K562 (cell line): ENCODE measurements around the gene CBFA2T3. TPM values are rescaled to one million over a fixed set of nuclear protein-coding genes. Genes with fewer than 3 reads are reported as not detected.

Experiments used
- CBX3 ChIP-seq, 2 experiments: IDR thresholded peaks; 1 replicate in 1 of 2; 2 replicates in 1 of 2; pipeline ENCODE4 v1.6.1; 2012; ENCODE audit warnings: inconsistent platforms in 2 of 2, low read length in 2 of 2, borderline replicate concordance in 1 of 2, control low read depth in 1 of 2
- HNRNPH1 ChIP-seq: fragments of 200-400 bp; formaldehyde crosslinking; optimal IDR thresholded peaks from 2 replicates; pipeline ENCODE3; 2017; ENCODE audit warnings: low read depth, mild to moderate bottlenecking, low read length, moderate library complexity
- PCBP1 ChIP-seq: fragments of 200-400 bp; formaldehyde crosslinking; IDR thresholded peaks from 2 replicates; pipeline ENCODE4 v1.6.1; 2018; ENCODE audit warnings: mild to moderate bottlenecking, low read depth, low read length; ENCODE audit not compliant: poor library complexity, severe bottlenecking
- SMARCE1 ChIP-seq: fragments of 450-650 bp; IDR thresholded peaks from 2 replicates; pipeline ENCODE4 v1.7.1; 2016; ENCODE audit warnings: mild to moderate bottlenecking
- TEAD2 ChIP-seq: fragments of 450-650 bp; IDR thresholded peaks from 2 replicates; pipeline ENCODE4 v1.6.1; 2016; ENCODE audit warnings: missing genetic modification characterization, control low read depth, missing compliant biosample characterization
- polyA plus RNA-seq, 8 experiments: library from polyadenylated mRNA; depleted of rRNA in 4 of 8; stranded (reverse) in 5 of 8; unstranded in 3 of 8; fragments of >200 nt; fragmentation: Nextera tagmentation in 2 of 8; fragmentation: Illumina TruSeq in 1 of 8; extraction: Ambion mirVana in 2 of 8; extraction: Trizol in 1 of 8; gene quantifications; 2 replicates each; pipeline versions ENCODE4 v1.2.1 to v1.2.3, GENCODE V29; 2011 to 2014; ENCODE audit warnings: inconsistent platforms in 1 of 8, missing spikeins in 1 of 8
- total RNA-seq, 7 experiments: library from RNA; depleted of rRNA in 6 of 7; stranded (reverse); fragments of >200 nt in 6 of 7; fragmentation: Illumina TruSeq in 2 of 7; extraction: Trizol in 2 of 7; gene quantifications; 2 replicates each; pipeline versions ENCODE4 v1.2.1 to v1.2.3, GENCODE V29; 2011 to 2021; ENCODE audit warnings: low replicate concordance in 1 of 7
- TF ChIP-seq, protein P1 (sequence below): fragments of 450-650 bp; formaldehyde crosslinking; IDR thresholded peaks from 2 replicates; pipeline ENCODE4 v1.4.0; 2022; ENCODE audit warnings: missing genetic modification characterization
- TF ChIP-seq, protein P2 (sequence below): fragments of 250-450 bp; sonication (Bioruptor Pico); IDR thresholded peaks from 2 replicates; pipeline ENCODE4 v1.8.0; 2022; ENCODE audit warnings: inconsistent platforms, mild to moderate bottlenecking, moderate library complexity, borderline replicate concordance
- TF ChIP-seq, protein P3 (sequence below): fragments of 200-400 bp; formaldehyde crosslinking; IDR thresholded peaks from 2 replicates; pipeline ENCODE4 v1.6.1; 2017; ENCODE audit warnings: mild to moderate bottlenecking, low read depth, low read length, moderate library complexity
- TF ChIP-seq, protein P4 (sequence below): sonication (generic); formaldehyde crosslinking; IDR thresholded peaks from 2 replicates; pipeline ENCODE4 v1.8.1; 2023; ENCODE audit warnings: mild to moderate bottlenecking, missing genetic modification reagents
- TF ChIP-seq, protein P5 (sequence below), 2 experiments: fragments of 450-650 bp; formaldehyde crosslinking in 1 of 2; IDR thresholded peaks; 2 replicates each; pipeline versions ENCODE4 v1.4.0 to v1.6.1; 2014 to 2020; ENCODE audit warnings: mild to moderate bottlenecking in 2 of 2, borderline replicate concordance in 1 of 2, low read depth in 1 of 2

CBFA2T3 gene
- total and polyA plus RNA-seq, 9 of the 15 experiments (the other 6 are each of a cell fraction or from before 2014, with no cell fraction given) = 2.3 to 145 (median 6.7) TPM

DNA sequence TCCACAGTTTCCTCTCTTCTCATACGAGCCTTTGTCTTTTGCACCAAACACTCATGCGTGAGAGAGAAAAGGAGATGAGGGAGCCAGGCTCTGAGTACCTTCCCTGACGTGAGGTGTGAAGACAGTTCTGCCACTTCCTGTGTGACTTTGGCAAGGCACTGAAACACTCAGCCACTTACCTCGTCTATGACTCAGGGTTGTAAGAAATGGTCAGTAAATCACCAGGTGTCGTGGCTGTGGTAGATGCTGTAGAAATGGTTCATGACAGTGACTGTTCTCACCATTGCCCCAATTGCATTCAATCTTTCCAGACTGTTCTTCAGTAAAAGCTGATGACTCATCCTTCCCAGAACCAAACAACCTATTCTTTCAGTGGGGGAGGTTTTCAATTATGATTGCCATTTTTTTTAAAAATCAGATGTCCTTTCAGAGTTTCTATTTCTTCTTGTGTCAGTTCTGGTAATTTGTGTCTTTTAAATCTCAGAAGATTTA, 49.2 kb upstream of the CBFA2T3 start (continued):
- TF ChIP-seq, protein P1, sequence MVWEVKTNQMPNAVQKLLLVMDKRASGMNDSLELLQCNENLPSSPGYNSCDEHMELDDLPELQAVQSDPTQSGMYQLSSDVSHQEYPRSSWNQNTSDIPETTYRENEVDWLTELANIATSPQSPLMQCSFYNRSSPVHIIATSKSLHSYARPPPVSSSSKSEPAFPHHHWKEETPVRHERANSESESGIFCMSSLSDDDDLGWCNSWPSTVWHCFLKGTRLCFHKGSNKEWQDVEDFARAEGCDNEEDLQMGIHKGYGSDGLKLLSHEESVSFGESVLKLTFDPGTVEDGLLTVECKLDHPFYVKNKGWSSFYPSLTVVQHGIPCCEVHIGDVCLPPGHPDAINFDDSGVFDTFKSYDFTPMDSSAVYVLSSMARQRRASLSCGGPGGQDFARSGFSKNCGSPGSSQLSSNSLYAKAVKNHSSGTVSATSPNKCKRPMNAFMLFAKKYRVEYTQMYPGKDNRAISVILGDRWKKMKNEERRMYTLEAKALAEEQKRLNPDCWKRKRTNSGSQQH (CRISPR knock-in tag) = no peak
- TF ChIP-seq, protein P2, sequence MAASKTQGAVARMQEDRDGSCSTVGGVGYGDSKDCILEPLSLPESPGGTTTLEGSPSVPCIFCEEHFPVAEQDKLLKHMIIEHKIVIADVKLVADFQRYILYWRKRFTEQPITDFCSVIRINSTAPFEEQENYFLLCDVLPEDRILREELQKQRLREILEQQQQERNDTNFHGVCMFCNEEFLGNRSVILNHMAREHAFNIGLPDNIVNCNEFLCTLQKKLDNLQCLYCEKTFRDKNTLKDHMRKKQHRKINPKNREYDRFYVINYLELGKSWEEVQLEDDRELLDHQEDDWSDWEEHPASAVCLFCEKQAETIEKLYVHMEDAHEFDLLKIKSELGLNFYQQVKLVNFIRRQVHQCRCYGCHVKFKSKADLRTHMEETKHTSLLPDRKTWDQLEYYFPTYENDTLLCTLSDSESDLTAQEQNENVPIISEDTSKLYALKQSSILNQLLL = no peak
- TF ChIP-seq, protein P3, sequence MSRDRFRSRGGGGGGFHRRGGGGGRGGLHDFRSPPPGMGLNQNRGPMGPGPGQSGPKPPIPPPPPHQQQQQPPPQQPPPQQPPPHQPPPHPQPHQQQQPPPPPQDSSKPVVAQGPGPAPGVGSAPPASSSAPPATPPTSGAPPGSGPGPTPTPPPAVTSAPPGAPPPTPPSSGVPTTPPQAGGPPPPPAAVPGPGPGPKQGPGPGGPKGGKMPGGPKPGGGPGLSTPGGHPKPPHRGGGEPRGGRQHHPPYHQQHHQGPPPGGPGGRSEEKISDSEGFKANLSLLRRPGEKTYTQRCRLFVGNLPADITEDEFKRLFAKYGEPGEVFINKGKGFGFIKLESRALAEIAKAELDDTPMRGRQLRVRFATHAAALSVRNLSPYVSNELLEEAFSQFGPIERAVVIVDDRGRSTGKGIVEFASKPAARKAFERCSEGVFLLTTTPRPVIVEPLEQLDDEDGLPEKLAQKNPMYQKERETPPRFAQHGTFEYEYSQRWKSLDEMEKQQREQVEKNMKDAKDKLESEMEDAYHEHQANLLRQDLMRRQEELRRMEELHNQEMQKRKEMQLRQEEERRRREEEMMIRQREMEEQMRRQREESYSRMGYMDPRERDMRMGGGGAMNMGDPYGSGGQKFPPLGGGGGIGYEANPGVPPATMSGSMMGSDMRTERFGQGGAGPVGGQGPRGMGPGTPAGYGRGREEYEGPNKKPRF = no peak
- TF ChIP-seq TEAD2 (tag) = no peak
- peak in 1 of 2 experiments; percentile 47; a peak in 1 of 3 replicates for TF ChIP-seq CBX3 (IDR thresholded peaks at IDR 0.05; ENCODE audit: borderline replicate concordance in 1 of 2, low read length in 2 of 2)
- TF ChIP-seq, protein P4, sequence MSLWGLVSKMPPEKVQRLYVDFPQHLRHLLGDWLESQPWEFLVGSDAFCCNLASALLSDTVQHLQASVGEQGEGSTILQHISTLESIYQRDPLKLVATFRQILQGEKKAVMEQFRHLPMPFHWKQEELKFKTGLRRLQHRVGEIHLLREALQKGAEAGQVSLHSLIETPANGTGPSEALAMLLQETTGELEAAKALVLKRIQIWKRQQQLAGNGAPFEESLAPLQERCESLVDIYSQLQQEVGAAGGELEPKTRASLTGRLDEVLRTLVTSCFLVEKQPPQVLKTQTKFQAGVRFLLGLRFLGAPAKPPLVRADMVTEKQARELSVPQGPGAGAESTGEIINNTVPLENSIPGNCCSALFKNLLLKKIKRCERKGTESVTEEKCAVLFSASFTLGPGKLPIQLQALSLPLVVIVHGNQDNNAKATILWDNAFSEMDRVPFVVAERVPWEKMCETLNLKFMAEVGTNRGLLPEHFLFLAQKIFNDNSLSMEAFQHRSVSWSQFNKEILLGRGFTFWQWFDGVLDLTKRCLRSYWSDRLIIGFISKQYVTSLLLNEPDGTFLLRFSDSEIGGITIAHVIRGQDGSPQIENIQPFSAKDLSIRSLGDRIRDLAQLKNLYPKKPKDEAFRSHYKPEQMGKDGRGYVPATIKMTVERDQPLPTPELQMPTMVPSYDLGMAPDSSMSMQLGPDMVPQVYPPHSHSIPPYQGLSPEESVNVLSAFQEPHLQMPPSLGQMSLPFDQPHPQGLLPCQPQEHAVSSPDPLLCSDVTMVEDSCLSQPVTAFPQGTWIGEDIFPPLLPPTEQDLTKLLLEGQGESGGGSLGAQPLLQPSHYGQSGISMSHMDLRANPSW (CRISPR knock-in tag) = no peak
- TF ChIP-seq, protein P5, sequence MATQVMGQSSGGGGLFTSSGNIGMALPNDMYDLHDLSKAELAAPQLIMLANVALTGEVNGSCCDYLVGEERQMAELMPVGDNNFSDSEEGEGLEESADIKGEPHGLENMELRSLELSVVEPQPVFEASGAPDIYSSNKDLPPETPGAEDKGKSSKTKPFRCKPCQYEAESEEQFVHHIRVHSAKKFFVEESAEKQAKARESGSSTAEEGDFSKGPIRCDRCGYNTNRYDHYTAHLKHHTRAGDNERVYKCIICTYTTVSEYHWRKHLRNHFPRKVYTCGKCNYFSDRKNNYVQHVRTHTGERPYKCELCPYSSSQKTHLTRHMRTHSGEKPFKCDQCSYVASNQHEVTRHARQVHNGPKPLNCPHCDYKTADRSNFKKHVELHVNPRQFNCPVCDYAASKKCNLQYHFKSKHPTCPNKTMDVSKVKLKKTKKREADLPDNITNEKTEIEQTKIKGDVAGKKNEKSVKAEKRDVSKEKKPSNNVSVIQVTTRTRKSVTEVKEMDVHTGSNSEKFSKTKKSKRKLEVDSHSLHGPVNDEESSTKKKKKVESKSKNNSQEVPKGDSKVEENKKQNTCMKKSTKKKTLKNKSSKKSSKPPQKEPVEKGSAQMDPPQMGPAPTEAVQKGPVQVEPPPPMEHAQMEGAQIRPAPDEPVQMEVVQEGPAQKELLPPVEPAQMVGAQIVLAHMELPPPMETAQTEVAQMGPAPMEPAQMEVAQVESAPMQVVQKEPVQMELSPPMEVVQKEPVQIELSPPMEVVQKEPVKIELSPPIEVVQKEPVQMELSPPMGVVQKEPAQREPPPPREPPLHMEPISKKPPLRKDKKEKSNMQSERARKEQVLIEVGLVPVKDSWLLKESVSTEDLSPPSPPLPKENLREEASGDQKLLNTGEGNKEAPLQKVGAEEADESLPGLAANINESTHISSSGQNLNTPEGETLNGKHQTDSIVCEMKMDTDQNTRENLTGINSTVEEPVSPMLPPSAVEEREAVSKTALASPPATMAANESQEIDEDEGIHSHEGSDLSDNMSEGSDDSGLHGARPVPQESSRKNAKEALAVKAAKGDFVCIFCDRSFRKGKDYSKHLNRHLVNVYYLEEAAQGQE (IDR thresholded peaks at IDR 0.05; ENCODE audit: borderline replicate concordance) = peak; percentile 19; the same call in 1 of the 2 replicates
- TF ChIP-seq, protein P5 (CRISPR knock-in tag; IDR thresholded peaks at IDR 0.05; ENCODE audit: low read depth) = no peak
- no peak for TF ChIP-seq PCBP1
- TF ChIP-seq SMARCE1 = peak; percentile 90
- TF ChIP-seq HNRNPH1 = no peak
